Panc1 (cell line): ENCODE results near the gene ARID5A. TPM values are rescaled to one million over a fixed set of nuclear protein-coding genes. Genes with fewer than 3 reads are reported as not detected.

Experiments
- ATAC-seq: fragments of 200-7000 bp; cut with Tn5 transposase; 2 replicates; pipeline ENCODE4 v1.9.1; 2020; ENCODE audit warnings: mild to moderate bottlenecking, moderate library complexity
- BruUV-seq: library from RNA; stranded (reverse); fragments of 400-500 nt; replicated peaks from 2 replicates; lab custom pipeline; 2021; lab: Mats Ljungman, UMichigan
- CTCF ChIA-PET: fragments of 300-600 bp; sonication (Branson Sonifier 250); formaldehyde crosslinking; loops from one replicate; lab custom pipeline; 2022; ENCODE audit warnings: antibody characterized with exemption; lab: Charles Lee
- POLR2A ChIA-PET: fragments of 300-600 bp; sonication (Branson Sonifier 250); formaldehyde crosslinking; loops from one replicate; lab custom pipeline; 2022; ENCODE audit warnings: antibody characterized with exemption; lab: Charles Lee
- DNase-seq: peaks from one replicate; pipeline ENCODE4 v3.0.0-alpha.2; 2010; ENCODE audit warnings: low read depth, low spot score
- H3K27ac ChIP-seq: 2 replicates; pipeline ENCODE4 v1.5.1; 2011; ENCODE audit warnings: mild to moderate bottlenecking, low read length, inconsistent platforms
- H3K27me3 ChIP-seq: fragments of 200-500 bp; sonication (Bioruptor generic); 2 replicates; pipeline ENCODE4 v1.6.0; 2014; ENCODE audit warnings: low read length, inconsistent platforms; ENCODE audit not compliant: control insufficient read depth, insufficient read depth
- H3K36me3 ChIP-seq: fragments of 200-500 bp; sonication (Bioruptor generic); 2 replicates; pipeline ENCODE4 v1.5.1; 2014; ENCODE audit warnings: inconsistent platforms, mild to moderate bottlenecking, low read length, moderate library complexity; ENCODE audit not compliant: control insufficient read depth, insufficient read depth
- H3K4me1 ChIP-seq: 2 replicates; pipeline ENCODE4 v1.5.1; 2011; ENCODE audit warnings: inconsistent platforms, mild to moderate bottlenecking, low read length, moderate library complexity; ENCODE audit not compliant: control insufficient read depth, insufficient read depth
- H3K4me3 ChIP-seq, 2 experiments: 2 replicates each; pipeline ENCODE4 v1.5.1; 2011 to 2012; ENCODE audit warnings: low read depth in 2 of 2, low read length in 2 of 2, mild to moderate bottlenecking in 2 of 2, inconsistent platforms in 1 of 2, moderate library complexity in 1 of 2
- H3K9me3 ChIP-seq: fragments of 200-500 bp; sonication (Bioruptor generic); 2 replicates; pipeline ENCODE4 v1.5.1; 2014; ENCODE audit warnings: low read depth, mild to moderate bottlenecking, inconsistent platforms, low read length, moderate library complexity; ENCODE audit not compliant: control insufficient read depth, insufficient read depth
- CTCF ChIP-seq: fragments of 450-650 bp; IDR thresholded peaks from 2 replicates; pipeline ENCODE4 v1.5.1; 2017; ENCODE audit warnings: mild to moderate bottlenecking
- POLR2AphosphoS5 ChIP-seq: IDR thresholded peaks from 2 replicates; pipeline ENCODE4 v1.6.1; 2012; ENCODE audit warnings: mild to moderate bottlenecking, low read depth, low read length, moderate library complexity
- REST ChIP-seq, 2 experiments: IDR thresholded peaks; 2 replicates each; pipeline ENCODE4 v1.6.1; 2011 to 2012; ENCODE audit warnings: low read depth in 2 of 2, control low read depth in 1 of 2, low read length in 1 of 2, mild to moderate bottlenecking in 1 of 2, moderate library complexity in 1 of 2; ENCODE audit not compliant: insufficient read depth in 1 of 2
- SIN3A ChIP-seq: IDR thresholded peaks from 2 replicates; pipeline ENCODE4 v1.6.1; 2012; ENCODE audit warnings: low read depth, mild to moderate bottlenecking, low read length, moderate library complexity, borderline replicate concordance; ENCODE audit not compliant: insufficient read depth
- TCF7L2 ChIP-seq: IDR thresholded peaks from 2 replicates; pipeline ENCODE4 v1.6.1; 2011; ENCODE audit warnings: mild to moderate bottlenecking, low read depth, low read length, inconsistent platforms
- in situ Hi-C: cut with HindIII; loops from 2 replicates; pipeline ENCODE4 v1.10.0; 2016; ENCODE audit warnings: low sequenced_read_pairs, low pct_unique_long_range_greater_than_20kb
- intact Hi-C: fragments of 100-400 bp; cut with micrococcal nuclease; formaldehyde crosslinking; loops from one replicate; pipeline ENCODE4 v1.10.0; 2022; ENCODE audit not compliant: unreplicated experiment
- total RNA-seq: library from RNA; stranded (reverse); gene quantifications from one replicate; pipeline ENCODE4 v1.2.1, GENCODE V29; 2021; ENCODE audit not compliant: unreplicated experiment

ARID5A gene
- total RNA-seq, 1 experiment from 2014 or later = 19.3 TPM

- BruUV-seq = no TSS peak
- in situ Hi-C loops (no loop called here), intact Hi-C loops (no loop called here)
- H3K36me3 ChIP-seq = no peaks in the 10 kb centered on the region
- H3K9me3 ChIP-seq = no peaks in the 10 kb centered on the region
- ChIA-PET POLR2A (no interaction called here), CTCF (no interaction called here)
- no peaks in the 10 kb centered on the region for H3K27me3 ChIP-seq
- peak; percentile 63 for TF ChIP-seq POLR2AphosphoS5
- TF ChIP-seq SIN3A = no peak
- TF ChIP-seq CTCF = no peak
- peak; percentile 77 for TF ChIP-seq TCF7L2
- TF ChIP-seq REST (IDR thresholded peaks at IDR 0.05; ENCODE audit: insufficient read depth in 1 of 2, low read depth in 2 of 2, low read length in 1 of 2) = no peak
- H3K4me1 ChIP-seq = peaks cover 75% of the 10 kb centered on the region
- ATAC-seq (peak; percentile 3; the same call in 1 of the 2 replicates), DNase-seq (no peak)
- H3K27ac ChIP-seq = peak overlapping the region; percentile 77; the same call in 1 of the 2 replicates
- no peak overlapping the region for H3K4me3 ChIP-seq
Observed at GRCh38 chr2:96534701-96535181, 1.8 kb upstream of the ARID5A start.

GRCh38 chr2:96535331-96535730, 1.2 kb upstream of the ARID5A start:
- Histone ChIP-seq H3K27ac (peak overlapping the region; percentile 61; the same call in 1 of the 2 replicates), H3K27me3 (no peaks in the 10 kb centered on the region), H3K9me3 (no peaks in the 10 kb centered on the region), H3K36me3 (no peaks in the 10 kb centered on the region), H3K4me1 (peaks cover 77% of the 10 kb centered on the region), H3K4me3 (no peak overlapping the region)
- TF ChIP-seq SIN3A (no peak), REST (IDR thresholded peaks at IDR 0.05; ENCODE audit: insufficient read depth in 1 of 2, low read depth in 2 of 2, low read length in 1 of 2) (no peak), TCF7L2 (no peak), CTCF (no peak), POLR2AphosphoS5 (no peak)
- in situ Hi-C loops (no loop called here), intact Hi-C loops (no loop called here)
- CTCF ChIA-PET = no interaction called here
- no peak for ATAC-seq
- no TSS peak for BruUV-seq
- DNase-seq = no peak
- POLR2A ChIA-PET = interaction anchor here (0.6 kb wide), 1 partner anchor 20 kb away, joined by 18 read pairs; no protein-coding TSS in a partner anchor
